ENCODE results near the gene TMEM217.

The TMEM217 gene

DNA sequence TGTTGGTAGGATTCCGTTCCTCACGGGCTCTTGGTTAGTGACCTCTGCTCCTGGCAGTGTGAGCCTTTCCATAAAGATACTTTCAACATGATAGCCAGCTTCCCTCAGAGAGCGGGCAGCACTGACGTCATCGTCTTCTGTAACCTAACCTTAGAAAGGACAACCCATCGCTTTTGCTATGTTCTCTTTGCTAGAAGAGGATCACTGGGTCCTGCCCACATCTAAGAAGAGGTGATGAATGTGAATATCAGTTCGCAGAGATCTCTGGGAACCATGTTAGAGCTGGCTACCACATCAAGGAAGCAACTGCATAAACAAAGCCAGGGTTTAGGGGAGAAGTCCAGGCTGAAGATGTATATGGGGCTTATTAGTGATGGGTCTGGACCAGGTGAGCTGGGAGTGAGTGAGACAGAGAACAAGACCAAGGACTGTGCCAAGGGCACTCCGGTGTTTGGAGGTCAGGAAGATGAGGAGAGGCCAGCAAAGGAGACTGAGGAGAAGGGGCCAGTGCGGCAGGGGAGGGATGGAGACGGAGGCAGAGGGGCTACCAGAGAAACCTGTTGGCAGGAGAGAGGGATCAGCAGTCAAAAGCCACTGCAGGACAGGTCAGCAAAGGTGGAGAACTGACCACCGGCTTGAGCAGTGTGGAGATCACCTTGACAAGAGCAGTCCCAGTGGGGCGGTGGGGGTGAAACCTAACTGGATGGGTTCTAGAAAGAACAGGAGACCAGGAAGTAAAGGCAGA is 48.3 kb downstream of the TMEM217 start:
- TF ChIP-seq, protein P1, sequence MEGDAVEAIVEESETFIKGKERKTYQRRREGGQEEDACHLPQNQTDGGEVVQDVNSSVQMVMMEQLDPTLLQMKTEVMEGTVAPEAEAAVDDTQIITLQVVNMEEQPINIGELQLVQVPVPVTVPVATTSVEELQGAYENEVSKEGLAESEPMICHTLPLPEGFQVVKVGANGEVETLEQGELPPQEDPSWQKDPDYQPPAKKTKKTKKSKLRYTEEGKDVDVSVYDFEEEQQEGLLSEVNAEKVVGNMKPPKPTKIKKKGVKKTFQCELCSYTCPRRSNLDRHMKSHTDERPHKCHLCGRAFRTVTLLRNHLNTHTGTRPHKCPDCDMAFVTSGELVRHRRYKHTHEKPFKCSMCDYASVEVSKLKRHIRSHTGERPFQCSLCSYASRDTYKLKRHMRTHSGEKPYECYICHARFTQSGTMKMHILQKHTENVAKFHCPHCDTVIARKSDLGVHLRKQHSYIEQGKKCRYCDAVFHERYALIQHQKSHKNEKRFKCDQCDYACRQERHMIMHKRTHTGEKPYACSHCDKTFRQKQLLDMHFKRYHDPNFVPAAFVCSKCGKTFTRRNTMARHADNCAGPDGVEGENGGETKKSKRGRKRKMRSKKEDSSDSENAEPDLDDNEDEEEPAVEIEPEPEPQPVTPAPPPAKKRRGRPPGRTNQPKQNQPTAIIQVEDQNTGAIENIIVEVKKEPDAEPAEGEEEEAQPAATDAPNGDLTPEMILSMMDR (IDR thresholded peaks at IDR 0.05; ENCODE audit: extremely low read depth, missing control alignments), result no peak

DNA sequence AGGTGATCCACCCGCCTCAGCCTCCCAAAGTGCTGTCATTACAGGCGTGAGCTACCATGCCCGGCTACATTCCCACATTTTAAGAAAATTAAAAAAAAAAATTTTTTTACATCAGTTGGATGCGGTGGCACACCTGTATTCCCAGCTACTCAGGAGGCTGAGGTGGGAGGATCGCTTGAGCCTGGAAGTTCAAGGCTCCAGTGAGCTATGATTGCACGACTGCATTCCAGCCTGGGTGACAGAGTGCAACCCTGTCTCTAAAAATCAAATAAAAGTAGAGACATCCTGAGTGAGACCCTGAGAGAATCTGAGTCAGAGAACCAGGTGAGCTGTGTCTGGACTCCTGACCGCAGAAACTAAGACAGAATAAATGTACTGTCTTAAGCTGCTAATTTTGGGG is 49.2 kb downstream of the TMEM217 start:
- DNase-seq (ENCODE audit: low spot score), result no peak
- TF ChIP-seq, protein P1 (IDR thresholded peaks at IDR 0.05; ENCODE audit: extremely low read depth, missing control alignments), result no peak

More for the DNA sequence above, 48.3 kb downstream of the TMEM217 start:
- no peak for DNase-seq (ENCODE audit: low spot score)

DNA sequence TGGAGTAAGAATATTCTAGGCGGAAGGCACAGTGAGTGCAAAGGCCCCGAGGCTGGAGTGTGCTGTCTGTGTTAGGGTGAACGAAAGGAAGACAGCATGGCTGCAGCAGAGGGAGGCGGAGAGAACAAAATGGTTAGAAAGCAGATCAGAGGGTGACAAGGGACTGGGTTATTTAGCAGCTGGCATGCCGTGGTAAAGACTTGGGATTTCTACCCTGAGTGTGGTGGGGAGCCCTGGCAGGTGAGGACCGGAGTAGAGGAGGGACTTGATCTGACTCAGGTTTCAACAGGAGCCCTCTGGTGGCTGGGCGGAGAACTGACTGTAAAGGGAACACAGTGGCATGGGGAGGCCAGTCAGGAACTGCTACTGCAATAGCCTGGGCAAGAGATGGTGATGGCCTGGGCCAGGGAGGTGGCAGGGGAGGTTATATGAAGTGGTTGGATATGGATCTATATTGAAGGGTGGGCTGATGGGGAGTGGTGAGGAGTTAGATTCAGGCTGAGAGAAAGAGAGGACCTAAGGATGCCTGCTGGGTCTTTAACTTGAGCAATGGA is 50.0 kb downstream of the TMEM217 start:
- TF ChIP-seq, protein P1 (IDR thresholded peaks at IDR 0.05; ENCODE audit: extremely low read depth, missing control alignments), result peak; percentile 77
- DNase-seq (ENCODE audit: low spot score), result peak; percentile 75

DNA sequence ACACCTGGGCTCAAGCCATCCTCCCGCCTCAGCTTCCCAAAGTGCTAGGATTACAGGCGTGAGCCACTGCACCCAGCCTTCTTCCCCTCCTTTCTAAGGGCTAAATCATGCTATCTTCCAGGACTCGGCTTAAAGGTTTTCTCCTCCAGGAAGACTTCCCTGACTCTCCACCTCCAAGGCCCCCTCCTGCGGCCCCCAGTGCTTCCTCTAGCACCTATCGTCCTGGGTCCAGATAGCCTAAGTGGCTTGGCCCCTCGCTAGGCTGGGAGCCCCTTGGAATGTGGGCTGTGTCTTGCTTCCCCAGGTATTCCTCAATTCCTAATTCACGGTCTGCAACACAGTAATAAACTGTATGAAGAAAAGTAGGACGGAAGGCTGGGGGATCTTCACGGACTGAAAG is 51.3 kb downstream of the TMEM217 start:
- DNase-seq (ENCODE audit: low spot score), result no peak
- TF ChIP-seq, protein P1 (IDR thresholded peaks at IDR 0.05; ENCODE audit: extremely low read depth, missing control alignments), result no peak

DNA sequence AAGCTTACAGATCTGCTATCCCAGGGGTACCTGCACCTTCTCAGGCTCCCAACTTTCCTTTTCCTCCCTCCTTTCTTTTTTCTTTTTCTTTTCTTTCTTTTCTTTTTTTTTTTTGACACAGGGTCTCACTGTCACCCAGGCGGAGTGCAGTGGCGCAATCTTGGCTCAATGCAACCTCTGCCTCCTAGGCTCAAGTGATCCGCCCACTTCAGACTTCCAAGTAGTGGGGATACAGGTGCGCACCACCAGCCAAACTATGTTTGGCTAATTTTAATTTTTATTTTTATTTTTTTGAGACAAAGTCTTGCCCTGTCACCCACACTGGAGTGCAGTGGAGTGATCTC is 52.0 kb downstream of the TMEM217 start:
- TF ChIP-seq, protein P1 (IDR thresholded peaks at IDR 0.05; ENCODE audit: extremely low read depth, missing control alignments), result no peak
- no peak for DNase-seq (ENCODE audit: low spot score)

DNA sequence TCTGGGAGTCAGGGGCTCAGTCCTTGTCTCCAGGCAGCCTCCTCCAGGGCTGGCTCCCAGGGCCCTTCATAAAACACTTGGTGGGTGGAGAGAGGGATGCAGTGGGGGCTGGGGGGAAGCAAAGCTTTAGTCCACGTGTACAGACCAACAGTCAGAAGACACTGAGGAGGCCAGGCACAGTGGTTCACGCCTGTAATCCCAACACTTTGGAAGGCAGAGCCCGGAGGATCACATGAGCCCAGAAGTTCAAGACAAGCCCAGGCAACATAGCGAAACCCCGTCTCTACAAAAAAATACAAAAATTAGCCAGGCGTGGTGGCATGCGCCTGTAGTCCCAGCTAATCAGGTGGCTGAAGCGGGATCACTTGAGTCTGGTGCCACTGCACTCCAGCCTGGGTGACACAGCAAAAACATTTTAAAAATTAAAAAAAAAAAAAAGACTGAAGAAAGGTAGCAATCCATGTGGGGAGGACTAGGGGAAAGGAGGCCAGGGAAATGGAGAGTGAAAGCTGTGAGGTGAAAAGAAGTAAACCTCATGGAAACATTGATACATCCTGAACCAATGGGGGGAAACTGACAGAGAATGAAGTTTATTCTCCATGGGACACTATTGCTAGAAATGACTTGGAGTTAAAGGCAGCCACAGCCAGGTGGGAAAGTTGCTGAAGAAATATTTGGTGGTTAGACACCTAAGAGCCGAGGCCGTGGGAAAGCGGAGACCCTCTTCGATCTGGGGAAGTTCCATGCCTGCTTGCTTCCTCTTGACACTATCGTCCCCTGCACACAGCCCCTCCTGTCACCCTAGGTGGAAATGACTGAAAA is 52.6 kb downstream of the TMEM217 start:
- DNase-seq (ENCODE audit: low spot score), result no peak
- TF ChIP-seq, protein P1 (IDR thresholded peaks at IDR 0.05; ENCODE audit: extremely low read depth, missing control alignments), result no peak
